ENCODE measurements around the gene SLC43A3. TPM values are rescaled to one million over a fixed set of nuclear protein-coding genes. Genes with fewer than 3 reads are reported as not detected.
A peak's percentile ranks its signal among the peaks of the same experiment; 100 is the strongest.

Gene SLC43A3
- total and polyA plus RNA-seq, 9 of the 15 experiments (the other 6 are each of a cell fraction or from before 2014, with no cell fraction given), result 63.7 to 281 (median 139) TPM

GRCh38 chr11:57358543-57358961 is 68.4 kb downstream of the SLC43A3 start (continued):
- TF ChIP-seq CHAMP1 (IDR thresholded peaks at IDR 0.05) (no peak), CEBPG (CRISPR knock-in tag; IDR thresholded peaks at IDR 0.05) (no peak), CEBPG (tag; conservative IDR thresholded peaks at IDR 0.05 in 1 of 2, IDR thresholded peaks at IDR 0.05 in 1 of 2) (no peak), CBX2 (IDR thresholded peaks at IDR 0.05; ENCODE audit: insufficient read depth, low read length, poor library complexity, severe bottlenecking) (no peak), EP400 (IDR thresholded peaks at IDR 0.05) (no peak), JUND (IDR thresholded peaks at IDR 0.05; ENCODE audit: borderline replicate concordance, low read depth, low read length) (peak; percentile 64), JUND (tag; IDR thresholded peaks at IDR 0.05; ENCODE audit: borderline replicate concordance, low read depth, low read length) (peak; percentile 82; the same call in 2 of the 3 replicates), CREM (IDR thresholded peaks at IDR 0.05; ENCODE audit: low read depth) (peak; percentile 41; the same call in 1 of the 2 replicates), HDAC2 (IDR thresholded peaks at IDR 0.05) (peak; percentile 87), MIER1 (IDR thresholded peaks at IDR 0.05; ENCODE audit: low read depth) (no peak), RBFOX2 (IDR thresholded peaks at IDR 0.05; ENCODE audit: low read depth, low read length) (no peak), TEAD2 (tag; IDR thresholded peaks at IDR 0.05) (no peak), ZNF436 (CRISPR knock-in tag; IDR thresholded peaks at IDR 0.05) (no peak), ZNF316 (IDR thresholded peaks at IDR 0.05) (no peak), ZNF23 (CRISPR knock-in tag; IDR thresholded peaks at IDR 0.05) (no peak), IRF1 (CRISPR knock-in tag; IDR thresholded peaks at IDR 0.05; ENCODE audit: borderline replicate concordance) (no peak), MAFK (IDR thresholded peaks at IDR 0.05; ENCODE audit: low read length) (no peak), SREBF2 (CRISPR knock-in tag; IDR thresholded peaks at IDR 0.05) (no peak), RAD21 (CRISPR knock-in tag; conservative IDR thresholded peaks at IDR 0.05 in 1 of 2, IDR thresholded peaks at IDR 0.05 in 1 of 2) (peak; percentile 36 to 40), MTF1 (CRISPR knock-in tag; IDR thresholded peaks at IDR 0.05; ENCODE audit: borderline replicate concordance) (no peak), HDAC1 (IDR thresholded peaks at IDR 0.05) (peak in 1 of 2 experiments; percentile 34; a peak in 1 of 4 replicates), ELK1 (CRISPR knock-in tag; IDR thresholded peaks at IDR 0.05) (no peak)

Measured in K562 (cell line).